ENCODE measurements around the gene ARHGAP1.
A peak's percentile ranks its signal among the peaks of the same experiment; 100 is the strongest.

The ARHGAP1 gene

GRCh38 chr11:46677169-46677568, 23.2 kb downstream of the ARHGAP1 start:
- no peak for DNase-seq
- Histone ChIP-seq H3K27ac (no peak overlapping the region), H3K4me3 (ENCODE audit: low read depth, low read length) (no peak overlapping the region), H3K36me3 (replicated peaks) (peaks cover 64% of the 10 kb centered on the region), H3K27me3 (replicated peaks) (no peaks in the 10 kb centered on the region)
- no peak for TF ChIP-seq CTCF (IDR thresholded peaks at IDR 0.05; ENCODE audit: low read depth, low read length, missing control alignments)
- in situ Hi-C loops (cut with HindIII; ENCODE audit: low pct_ligation_motif_present, low sequenced_read_pairs): no loop called here

GRCh38 chr11:46676436-46677158, 23.8 kb downstream of the ARHGAP1 start:
- H3K36me3 ChIP-seq (replicated peaks): peaks cover 64% of the 10 kb centered on the region
- DNase-seq: no peak
- no peak overlapping the region for H3K27ac ChIP-seq
- no peak overlapping the region for H3K4me3 ChIP-seq (ENCODE audit: low read depth, low read length)
- in situ Hi-C loops (cut with HindIII; ENCODE audit: low pct_ligation_motif_present, low sequenced_read_pairs): no loop called here
- TF ChIP-seq CTCF (IDR thresholded peaks at IDR 0.05; ENCODE audit: low read depth, low read length, missing control alignments): no peak
- H3K27me3 ChIP-seq (replicated peaks): no peaks in the 10 kb centered on the region

GRCh38 chr11:46675949-46676348, 24.5 kb downstream of the ARHGAP1 start:
- Histone ChIP-seq H3K27me3 (replicated peaks) (no peaks in the 10 kb centered on the region), H3K4me3 (ENCODE audit: low read depth, low read length) (no peak overlapping the region), H3K27ac (no peak overlapping the region), H3K36me3 (replicated peaks) (peaks cover 64% of the 10 kb centered on the region)
- DNase-seq: no peak
- in situ Hi-C loops (cut with HindIII; ENCODE audit: low pct_ligation_motif_present, low sequenced_read_pairs): no loop called here
- TF ChIP-seq CTCF (IDR thresholded peaks at IDR 0.05; ENCODE audit: low read depth, low read length, missing control alignments): no peak

GRCh38 chr11:46675288-46675851, 25.0 kb downstream of the ARHGAP1 start:
- H3K36me3 ChIP-seq (replicated peaks): peaks cover 64% of the 10 kb centered on the region
- H3K4me3 ChIP-seq (ENCODE audit: low read depth, low read length): no peak overlapping the region
- DNase-seq: no peak
- in situ Hi-C loops (cut with HindIII; ENCODE audit: low pct_ligation_motif_present, low sequenced_read_pairs): no loop called here
- no peak overlapping the region for H3K27ac ChIP-seq
- peak; percentile 11 for TF ChIP-seq CTCF (IDR thresholded peaks at IDR 0.05; ENCODE audit: low read depth, low read length, missing control alignments)
- no peaks in the 10 kb centered on the region for H3K27me3 ChIP-seq (replicated peaks)

GRCh38 chr11:46674463-46675287, 25.7 kb downstream of the ARHGAP1 start:
- H3K4me3 ChIP-seq (ENCODE audit: low read depth, low read length): no peak overlapping the region
- H3K36me3 ChIP-seq (replicated peaks): peaks cover 62% of the 10 kb centered on the region
- H3K27ac ChIP-seq: no peak overlapping the region
- no peak for TF ChIP-seq CTCF (IDR thresholded peaks at IDR 0.05; ENCODE audit: low read depth, low read length, missing control alignments)
- no peak for DNase-seq
- H3K27me3 ChIP-seq (replicated peaks): no peaks in the 10 kb centered on the region
- in situ Hi-C loops (cut with HindIII; ENCODE audit: low pct_ligation_motif_present, low sequenced_read_pairs): no loop called here
